Ascending aorta (tissue), 2 donors: ENCODE results near the gene CNGA3. TPM values are rescaled to one million over a fixed set of nuclear protein-coding genes. Genes with fewer than 3 reads are reported as not detected.

ENCODE experiments used
- DNase-seq, 2 donors: peaks; one replicate each; pipeline ENCODE4 v3.0.0-alpha.2; 2019; ENCODE audit warnings: low spot score in 2 of 2
- H3K27ac ChIP-seq, 2 donors: fragments of 200-600 bp; sonication (generic); one replicate each; pipeline ENCODE4 v1.5.1; 2016 to 2017; ENCODE audit warnings: mild to moderate bottlenecking in 1 of 2
- H3K27me3 ChIP-seq: fragments of 200-600 bp; sonication (generic); one replicate; pipeline ENCODE4 v1.5.1; 2017
- H3K36me3 ChIP-seq, 2 donors: fragments of 200-600 bp; sonication (generic); one replicate each; pipeline ENCODE4 v1.5.1; 2016
- H3K4me1 ChIP-seq, 2 donors: fragments of 200-600 bp; sonication (generic); one replicate each; pipeline ENCODE4 v1.5.1; 2016 to 2017; ENCODE audit warnings: mild to moderate bottlenecking in 1 of 2
- H3K4me3 ChIP-seq, 2 donors: fragments of 200-600 bp; sonication (generic); one replicate each; pipeline ENCODE4 v1.5.1; 2016 to 2017; ENCODE audit warnings: mild to moderate bottlenecking in 1 of 2
- H3K9me3 ChIP-seq, 2 donors: fragments of 200-600 bp; sonication (generic); one replicate each; pipeline ENCODE4 v1.5.1; 2016
- CTCF ChIP-seq, 3 experiments: fragments of 200-600 bp in 2 of 3; fragments of 450-650 bp in 1 of 3; sonication (generic) in 2 of 3; IDR thresholded peaks; one replicate each; pipeline ENCODE4 v1.5.1; 2016 to 2019; ENCODE audit warnings: antibody characterized with exemption in 3 of 3, mild to moderate bottlenecking in 1 of 3, moderate library complexity in 1 of 3
- intact Hi-C: fragments of 100-400 bp; cut with DNase I; formaldehyde crosslinking; loops from one replicate; pipeline ENCODE4 v1.15.1; 2023
- total RNA-seq: library from RNA; depleted of rRNA; stranded (reverse); fragments of >200 nt; gene quantifications from one replicate; pipeline ENCODE4 v1.1.0, GENCODE V29; 2016

Gene CNGA3
- total RNA-seq, 1 donor from 2014 or later, result not detected

DNA sequence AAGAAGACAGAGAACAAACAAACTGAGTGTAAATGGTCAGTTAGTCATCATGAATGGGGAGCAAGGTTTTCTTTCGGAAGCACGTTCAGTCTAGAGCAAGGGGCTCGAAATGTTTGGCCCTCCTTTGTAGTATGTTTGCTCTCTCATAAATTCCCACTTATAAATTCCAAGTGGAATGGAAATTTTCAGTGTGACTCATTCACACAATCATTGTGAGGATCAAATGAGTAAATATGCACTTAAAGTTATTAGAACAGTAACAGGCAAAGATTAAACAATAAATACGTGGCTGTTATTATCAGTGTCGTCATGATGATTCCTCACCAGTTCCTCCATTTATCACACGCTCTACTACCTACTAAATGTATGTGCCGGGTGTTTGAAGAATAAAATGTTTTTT, 10.5 kb downstream of the CNGA3 start:
- TF ChIP-seq CTCF (IDR thresholded peaks at IDR 0.05), result no peak
- Histone ChIP-seq H3K9me3 (peaks cover 0 to 3% of the 10 kb centered on the region in 2 donors), H3K27me3 (no peaks in the 10 kb centered on the region), H3K27ac (no peak overlapping the region), H3K4me3 (no peak overlapping the region), H3K4me1 (no peaks in the 10 kb centered on the region), H3K36me3 (no peaks in the 10 kb centered on the region)
- intact Hi-C loops, result no loop called here
- no peak for DNase-seq

DNA sequence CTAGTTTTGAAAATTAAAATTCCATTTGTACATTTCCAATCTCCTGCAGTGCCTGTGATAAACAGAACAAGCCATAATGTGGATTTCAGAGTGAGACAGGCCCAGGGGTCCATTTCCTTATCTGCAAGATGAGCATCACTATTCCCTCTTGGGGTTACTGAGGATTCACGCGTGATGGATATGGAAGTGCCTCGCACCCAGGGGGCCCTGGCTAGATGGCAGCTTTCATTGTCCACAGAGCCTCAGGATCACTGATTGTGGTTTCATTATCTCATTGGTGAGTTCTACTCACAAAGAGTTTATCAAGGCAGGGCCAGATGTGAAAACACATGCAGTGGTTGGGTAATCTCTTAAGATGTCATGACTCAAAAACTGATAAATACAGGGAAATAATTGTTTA, 11.6 kb downstream of the CNGA3 start:
- Histone ChIP-seq H3K27ac (no peak overlapping the region), H3K36me3 (no peaks in the 10 kb centered on the region), H3K27me3 (no peaks in the 10 kb centered on the region), H3K4me3 (no peak overlapping the region), H3K9me3 (peaks cover 0 to 3% of the 10 kb centered on the region in 2 donors), H3K4me1 (no peaks in the 10 kb centered on the region)
- intact Hi-C loops, result no loop called here
- no peak for DNase-seq
- no peak for TF ChIP-seq CTCF (IDR thresholded peaks at IDR 0.05)

GRCh38 chr2:98359986-98360385, 13.7 kb downstream of the CNGA3 start:
- Histone ChIP-seq H3K4me3 (no peak overlapping the region), H3K27ac (no peak overlapping the region), H3K27me3 (no peaks in the 10 kb centered on the region), H3K36me3 (no peaks in the 10 kb centered on the region), H3K9me3 (no peaks in the 10 kb centered on the region), H3K4me1 (no peaks in the 10 kb centered on the region)
- no peak for TF ChIP-seq CTCF (IDR thresholded peaks at IDR 0.05)
- intact Hi-C loops, result no loop called here
- DNase-seq, result no peak

DNA sequence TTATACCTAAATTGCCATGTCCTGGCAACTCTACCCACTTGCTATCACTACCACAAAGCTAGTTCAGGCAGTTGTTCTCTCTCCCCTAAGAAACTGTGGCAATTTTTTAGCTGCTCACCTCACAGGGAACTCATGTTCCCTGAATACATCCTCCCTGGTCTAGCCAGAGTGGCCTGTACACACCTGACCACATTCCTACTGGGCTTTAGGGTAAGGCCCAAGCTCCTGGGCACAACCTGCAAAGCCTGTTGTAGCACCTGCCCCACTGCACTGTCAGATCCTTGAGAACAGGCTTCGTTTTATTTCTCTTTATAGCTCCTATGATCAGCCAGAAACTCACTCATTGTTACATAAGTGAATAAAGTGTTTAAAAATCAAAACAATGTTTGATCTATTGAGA, 21.5 kb downstream of the CNGA3 start:
- Histone ChIP-seq H3K4me3 (no peak overlapping the region), H3K9me3 (peaks cover 0 to 8% of the 10 kb centered on the region in 2 donors), H3K36me3 (no peaks in the 10 kb centered on the region), H3K27ac (no peak overlapping the region), H3K27me3 (no peaks in the 10 kb centered on the region), H3K4me1 (no peaks in the 10 kb centered on the region)
- intact Hi-C loops, result no loop called here
- TF ChIP-seq CTCF (IDR thresholded peaks at IDR 0.05), result no peak
- DNase-seq, result no peak

DNA sequence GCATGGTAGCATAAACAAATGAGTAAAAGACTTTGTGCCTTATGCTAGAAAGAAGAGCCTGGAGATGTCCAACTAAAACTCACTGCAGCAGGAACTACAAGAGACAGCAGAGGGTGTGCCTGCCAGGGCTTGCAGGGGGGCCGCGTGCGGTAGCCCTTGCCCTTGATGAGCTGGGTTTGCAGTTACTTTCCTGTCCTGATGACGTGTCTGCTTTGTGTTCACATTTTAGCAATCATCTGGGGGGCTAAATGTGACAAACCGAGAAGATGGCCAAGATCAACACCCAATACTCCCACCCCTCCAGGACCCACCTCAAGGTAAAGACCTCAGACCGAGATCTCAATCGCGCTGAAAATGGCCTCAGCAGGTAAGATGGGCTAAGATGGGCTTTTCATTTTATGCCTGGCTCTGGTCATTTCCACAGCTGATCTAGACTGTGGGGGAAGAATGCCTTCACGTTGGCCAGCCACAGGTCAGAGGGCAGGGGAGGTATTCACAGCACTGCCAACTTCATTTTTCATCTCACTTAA, 23.5 kb downstream of the CNGA3 start:
- H3K27me3 ChIP-seq, result no peaks in the 10 kb centered on the region
- peaks cover 0 to 7% of the 10 kb centered on the region in 2 donors for H3K4me1 ChIP-seq
- H3K27ac ChIP-seq, result no peak overlapping the region
- no peak for DNase-seq
- intact Hi-C loops, result no loop called here
- H3K9me3 ChIP-seq, result peaks cover 0 to 8% of the 10 kb centered on the region in 2 donors
- no peak for TF ChIP-seq CTCF (IDR thresholded peaks at IDR 0.05)
- H3K36me3 ChIP-seq, result no peaks in the 10 kb centered on the region
- H3K4me3 ChIP-seq, result no peak overlapping the region

- H3K27me3 ChIP-seq, result no peaks in the 10 kb centered on the region
- intact Hi-C loops, result no loop called here
- H3K36me3 ChIP-seq, result no peaks in the 10 kb centered on the region
- TF ChIP-seq CTCF (IDR thresholded peaks at IDR 0.05), result no peak
- peak in 1 of 2 donors; percentile 41 for DNase-seq
- no peak overlapping the region for H3K4me3 ChIP-seq
- peaks cover 0 to 10% of the 10 kb centered on the region in 2 donors for H3K4me1 ChIP-seq
- no peak overlapping the region for H3K27ac ChIP-seq
- peaks cover 0 to 8% of the 10 kb centered on the region in 2 donors for H3K9me3 ChIP-seq
Measured at GRCh38 chr2:98372121-98372520, 25.9 kb downstream of the CNGA3 start.
